Measurements from ENCODE around the gene AK9.
"Not testable (repeated sequence)": the region's sequence is repeated elsewhere in the genome, so short reads cannot be mapped to it uniquely, and the experiment has no call there.

GRCh38 chr6:109708099-109708498 is 17.1 kb upstream of the AK9 start:
- TF ChIP-seq CTCF (IDR thresholded peaks at IDR 0.05); RAD21 (conservative IDR thresholded peaks at IDR 0.05 in 1 of 2, IDR thresholded peaks at IDR 0.05 in 1 of 2); MYC (IDR thresholded peaks at IDR 0.05; ENCODE audit: borderline replicate concordance, low read length); REST (IDR thresholded peaks at IDR 0.05); POLR2A (IDR thresholded peaks at IDR 0.05; ENCODE audit: low read length); CHD4 (IDR thresholded peaks at IDR 0.05; ENCODE audit: borderline replicate concordance); NFE2L2 (conservative IDR thresholded peaks at IDR 0.05; ENCODE audit: low read length): not testable (repeated sequence)

Data from A549 (cell line).